GM23248 (cell line): ENCODE data around the gene GABRA4.

Experiments
- EZH2 ChIP-seq: fragments of 200-600 bp; sonication (generic); IDR thresholded peaks from 2 replicates; pipeline ENCODE4 v1.6.1; 2018; ENCODE audit warnings: antibody characterized with exemption, mild to moderate bottlenecking; ENCODE audit not compliant: insufficient read depth, poor library complexity, severe bottlenecking
- EZH2phosphoT487 ChIP-seq: fragments of 200-600 bp; sonication (generic); IDR thresholded peaks from 2 replicates; pipeline ENCODE4 v1.6.1; 2018; ENCODE audit warnings: antibody characterized with exemption, moderate library complexity, mild to moderate bottlenecking, low read depth; ENCODE audit not compliant: insufficient read depth

DNA sequence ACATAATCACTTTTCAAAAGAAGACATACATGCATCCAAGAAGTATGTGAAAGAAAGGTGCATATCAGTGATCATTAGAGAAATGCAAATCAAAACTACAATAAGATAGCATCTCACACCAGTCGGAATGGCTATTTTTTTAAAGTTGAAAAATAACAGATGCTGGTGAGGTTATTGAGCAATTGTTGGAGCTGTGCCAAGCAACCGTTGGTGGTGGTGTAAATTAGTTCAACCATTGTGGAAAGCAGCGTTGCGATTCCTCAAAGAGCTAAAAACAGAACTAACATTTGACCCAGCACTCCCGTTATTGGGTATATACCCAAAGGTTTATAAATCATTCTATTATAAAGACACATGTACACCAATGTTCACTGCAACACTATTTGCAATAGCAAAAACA, 98.6 kb downstream of the GABRA4 start:
- TF ChIP-seq EZH2phosphoT487 (no peak), EZH2 (no peak)
